GM12878 (cell line): ENCODE results near the gene GPC6. TPM values are rescaled to one million over a fixed set of nuclear protein-coding genes. Genes with fewer than 3 reads are reported as not detected.

Experiments used
- ATAC-seq: fragments of 200-7000 bp; cut with Tn5 transposase; 3 replicates; pipeline ENCODE4 v1.9.1; 2020; ENCODE audit warnings: mild to moderate bottlenecking, moderate library complexity
- BruUV-seq: library from RNA; stranded (reverse); fragments of 400-500 nt; replicated peaks from 2 replicates; lab custom pipeline; 2021; lab: Mats Ljungman, UMichigan
- CTCF ChIA-PET: fragments of 300-600 bp; sonication (Branson Sonifier 250); formaldehyde crosslinking; extraction: SDS; loops from one replicate; lab custom pipeline; 2021; ENCODE audit warnings: inconsistent platforms; lab: Yijun Ruan, JAX
- POLR2A ChIA-PET: fragments of 350-600 bp; formaldehyde crosslinking; extraction: SDS; loops from one replicate; lab custom pipeline; 2021; ENCODE audit warnings: inconsistent platforms; lab: Charles Lee
- RAD21 ChIA-PET: fragments of 300-600 bp; sonication (Branson Sonifier 250); formaldehyde crosslinking; loops from one replicate; lab custom pipeline; 2023; ENCODE audit warnings: antibody characterized with exemption; ENCODE audit not compliant: unreplicated experiment; lab: Charles Lee
- SMC1A ChIA-PET: fragments of 300-600 bp; sonication (Branson Sonifier 250); formaldehyde crosslinking; loops from one replicate; lab custom pipeline; 2023; ENCODE audit not compliant: unreplicated experiment, uncharacterized antibody; lab: Charles Lee
- DNase-seq: peaks from one replicate; pipeline ENCODE4 v3.0.0-alpha.2; 2011; ENCODE audit warnings: low read depth, low spot score
- FAIRE-seq: peaks from 3 replicates; lab custom pipeline; 2011; peaks lifted over from hg19 to GRCh38; lab: Jason Lieb, UNC
- H2AFZ ChIP-seq: 2 replicates; pipeline ENCODE4 v1.6.0; 2011; ENCODE audit warnings: low read depth, low read length, control low read depth; ENCODE audit not compliant: control insufficient read depth
- H3K27ac ChIP-seq: 2 replicates; pipeline ENCODE4 v1.5.1; 2011; ENCODE audit warnings: control low read depth; ENCODE audit not compliant: control insufficient read depth, insufficient read depth
- H3K27me3 ChIP-seq, 2 experiments: replicated peaks in 1 of 2; 2 replicates each; pipeline versions ENCODE4 v1.6.0 to v1.6.1; 2011; ENCODE audit warnings: low read length in 1 of 2; ENCODE audit not compliant: control insufficient read depth in 2 of 2, insufficient read depth in 2 of 2
- H3K36me3 ChIP-seq, 2 experiments: 2 replicates each; pipeline ENCODE4 v1.5.1; 2011; ENCODE audit warnings: low read length in 1 of 2; ENCODE audit not compliant: control insufficient read depth in 2 of 2, insufficient read depth in 2 of 2
- H3K4me1 ChIP-seq: 2 replicates; pipeline ENCODE4 v1.6.1; 2011; ENCODE audit warnings: mild to moderate bottlenecking, low read length, moderate library complexity, mixed read lengths; ENCODE audit not compliant: control insufficient read depth, insufficient read depth
- H3K4me2 ChIP-seq: 2 replicates; pipeline ENCODE4 v1.6.0; 2011; ENCODE audit warnings: control low read depth; ENCODE audit not compliant: control insufficient read depth, insufficient read depth
- H3K4me3 ChIP-seq: fragments of 200-600 bp; sonication (generic); 2 replicates; pipeline ENCODE4 v1.5.1; 2016
- H3K79me2 ChIP-seq: 2 replicates; pipeline ENCODE4 v1.6.0; 2011; ENCODE audit warnings: low read length; ENCODE audit not compliant: control insufficient read depth, insufficient read depth
- H3K9ac ChIP-seq: 2 replicates; pipeline ENCODE4 v1.8.0; 2011; ENCODE audit warnings: low read length, control low read depth, mixed read lengths; ENCODE audit not compliant: control insufficient read depth, insufficient read depth
- H3K9me3 ChIP-seq: replicated peaks from 3 replicates; pipeline ENCODE4 v1.5.1; 2011; ENCODE audit warnings: mild to moderate bottlenecking, low read length; ENCODE audit not compliant: control insufficient read depth, insufficient read depth
- H4K20me1 ChIP-seq: 2 replicates; pipeline ENCODE4 v1.6.0; 2011; ENCODE audit not compliant: control insufficient read depth, insufficient read depth
- IKZF2 ChIP-seq, 2 experiments: fragments of 450-650 bp; IDR thresholded peaks; 2 replicates each; pipeline ENCODE4 v1.6.1; 2017; ENCODE audit warnings: mild to moderate bottlenecking in 2 of 2, moderate library complexity in 2 of 2
- PAX8 ChIP-seq: fragments of 450-650 bp; IDR thresholded peaks from 2 replicates; pipeline ENCODE4 v1.6.1; 2017; ENCODE audit warnings: mild to moderate bottlenecking, moderate library complexity
- POLR2AphosphoS2 ChIP-seq: IDR thresholded peaks from 2 replicates; pipeline ENCODE4 v1.6.1; 2011; ENCODE audit warnings: low read depth, mild to moderate bottlenecking, low read length, improper control_type of control experiment, moderate library complexity
- RAD51 ChIP-seq: fragments of 450-650 bp; IDR thresholded peaks from 2 replicates; pipeline ENCODE4 v1.6.1; 2016; ENCODE audit warnings: moderate library complexity, mild to moderate bottlenecking, inconsistent platforms
- RCOR1 ChIP-seq: conservative IDR thresholded peaks from 2 replicates; pipeline ENCODE4 v1.6.1; 2012; ENCODE audit warnings: low read depth, low read length, improper control_type of control experiment
- RELA ChIP-seq: fragments of 450-650 bp; IDR thresholded peaks from 2 replicates; pipeline ENCODE4 v1.8.0; 2014; ENCODE audit warnings: borderline replicate concordance; ENCODE audit not compliant: partially characterized antibody
- SREBF2 ChIP-seq: IDR thresholded peaks from 2 replicates; pipeline ENCODE4 v1.6.1; 2012; ENCODE audit warnings: mild to moderate bottlenecking, low read length
- STAT1 ChIP-seq: fragments of 450-650 bp; conservative IDR thresholded peaks from 2 replicates; pipeline ENCODE4 v1.6.1; 2014; ENCODE audit warnings: antibody characterized with exemption, mild to moderate bottlenecking
- ZBED1 ChIP-seq: IDR thresholded peaks from 2 replicates; pipeline ENCODE4 v1.6.1; 2016; ENCODE audit warnings: borderline replicate concordance
- WGBS: methylation state at CpG from one replicate; pipeline ENCODE4 v1.1.6; 2016; ENCODE audit warnings: low lambda C conversion rate; ENCODE audit not compliant: insufficient replicate concordance, insufficient coverage; ENCODE audit errors: missing lambda C conversion rate; 5-methylcytosine and 5-hydroxymethylcytosine counted together
- in situ Hi-C: fragments of 300-500 bp; cut with MboI; formaldehyde crosslinking; loops from 9 replicates; pipeline ENCODE4 v1.14.3; 2018; ENCODE audit warnings: mixed read lengths
- intact Hi-C: fragments of 100-400 bp; cut with micrococcal nuclease; formaldehyde crosslinking; loops from one replicate; pipeline ENCODE4 v1.14.2; 2022; ENCODE audit not compliant: unreplicated experiment
- polyA plus RNA-seq, 11 experiments: library from polyadenylated mRNA; depleted of rRNA in 4 of 11; unstranded in 6 of 11; stranded (reverse) in 5 of 11; fragments of >200 nt; fragmentation: Nextera tagmentation in 4 of 11; fragmentation: Illumina TruSeq in 1 of 11; extraction: Ambion mirVana in 4 of 11; extraction: Trizol in 1 of 11; gene quantifications; 1 replicate in 1 of 11; 2 replicates in 10 of 11; pipeline versions ENCODE4 v1.2.1 to v1.2.3, GENCODE V29; 2011 to 2016; ENCODE audit warnings: inconsistent platforms in 2 of 11, missing spikeins in 2 of 11, low read depth in 1 of 11
- total RNA-seq, 4 experiments: library from RNA; depleted of rRNA in 3 of 4; stranded (reverse); fragments of >200 nt in 3 of 4; fragmentation: Illumina TruSeq in 1 of 4; extraction: Trizol in 1 of 4; gene quantifications; 2 replicates each; pipeline versions ENCODE4 v1.2.1 to v1.2.3, GENCODE V29; 2013 to 2021
- TF ChIP-seq, protein P1 (sequence below): fragments of 450-650 bp; formaldehyde crosslinking; IDR thresholded peaks from 2 replicates; pipeline ENCODE4 v1.4.0; 2020; ENCODE audit warnings: mild to moderate bottlenecking, moderate library complexity

The GPC6 gene
- total and polyA plus RNA-seq, 10 of the 15 experiments (the other 5 are each of a cell fraction or from before 2014, with no cell fraction given) = 0.03 to 0.04 (median 0.03) TPM; not detected in 7

DNA sequence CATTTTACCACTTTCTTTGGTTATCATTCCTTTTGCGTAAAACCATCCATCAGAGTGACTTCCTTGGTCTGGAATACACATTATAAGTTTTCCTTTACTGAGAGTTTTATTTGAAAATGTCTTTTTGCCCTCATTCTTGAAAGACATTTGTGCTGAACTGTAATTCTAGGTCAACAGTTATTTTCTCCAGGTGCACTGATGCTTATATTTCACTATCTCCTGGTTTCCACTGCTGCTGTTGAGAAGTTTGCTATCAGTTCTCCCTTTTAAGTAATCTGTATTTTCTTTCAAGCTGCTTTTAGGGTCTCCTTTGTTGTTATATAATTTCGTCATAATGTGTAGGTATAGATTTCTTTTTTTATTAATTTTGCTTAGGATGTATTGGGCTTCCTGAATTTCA is 1092.9 kb downstream of the GPC6 start:
- intact Hi-C loops (no loop called here), in situ Hi-C loops (no loop called here)
- H3K4me2 ChIP-seq = no peak overlapping the region
- 83% methylated on average over 2 of the region's 2 CpGs for WGBS
- H3K79me2 ChIP-seq = no peaks in the 10 kb centered on the region
- H4K20me1 ChIP-seq = no peaks in the 10 kb centered on the region
- no peak overlapping the region for H3K9ac ChIP-seq
- H3K9me3 ChIP-seq = no peaks in the 10 kb centered on the region; the same call in 1 of the 3 replicates
- ATAC-seq = no peak
- H3K27ac ChIP-seq = no peak overlapping the region
- ChIA-PET SMC1A (no interaction called here), RAD21 (no interaction called here), POLR2A (no interaction called here), CTCF (no interaction called here)
- TF ChIP-seq STAT1 = no peak
- TF ChIP-seq RCOR1 = no peak
- H3K4me3 ChIP-seq = no peak overlapping the region
- no peak for FAIRE-seq
- no peak overlapping the region for H2AFZ ChIP-seq
- H3K27me3 ChIP-seq = no peaks in the 10 kb centered on the region
- H3K4me1 ChIP-seq = peaks cover 4% of the 10 kb centered on the region; the same call in 1 of the 2 replicates
- no peaks in the 10 kb centered on the region for H3K36me3 ChIP-seq
- no peak for DNase-seq
- no TSS peak for BruUV-seq

DNA sequence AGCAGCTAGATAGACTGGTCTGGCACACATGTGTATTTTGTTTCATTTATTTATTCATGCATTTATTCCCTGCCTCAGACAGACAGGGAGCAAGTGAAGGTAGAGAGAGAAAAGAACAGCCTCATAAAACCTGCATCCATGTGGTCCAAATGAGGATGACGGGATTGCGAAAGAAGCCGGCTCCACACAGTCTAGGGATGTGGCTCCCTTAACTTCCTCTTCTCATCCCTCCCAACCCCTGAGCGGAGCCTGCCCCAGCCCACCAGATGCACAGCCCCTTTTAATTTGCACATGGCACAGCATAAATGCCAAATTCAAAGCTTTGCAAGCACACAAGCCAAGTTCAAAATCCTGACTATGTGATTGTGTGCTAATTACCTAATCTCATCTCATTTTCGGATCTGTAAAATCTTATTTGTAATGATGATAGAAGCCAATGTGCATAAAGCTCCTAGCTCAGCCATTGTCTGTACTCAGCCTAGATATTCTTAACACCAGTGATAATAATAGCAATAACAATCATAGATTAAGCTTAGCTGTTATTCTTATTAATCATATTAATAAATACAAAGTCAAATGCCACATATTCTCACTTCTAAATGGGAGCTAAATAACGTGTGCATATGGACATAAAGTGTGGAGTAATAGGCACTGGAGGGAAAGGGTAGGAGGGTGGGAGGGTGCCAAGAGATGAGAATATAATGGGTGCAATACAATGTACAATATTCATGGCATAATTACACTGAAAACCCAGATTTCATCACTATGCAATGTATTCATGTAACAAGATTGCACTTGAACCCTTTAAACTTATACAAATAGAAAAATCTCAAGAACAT is 1096.5 kb downstream of the GPC6 start:
- intact Hi-C loops = no loop called here

More for the DNA sequence above, 1096.5 kb downstream of the GPC6 start:
- CTCF ChIA-PET = no interaction called here
- SMC1A ChIA-PET = interaction anchor here (0.6 to 1.3 kb wide), 6 partner anchors 9 to 256 kb away, joined by 3 to 5 read pairs (median 3); no protein-coding TSS in a partner anchor
- Histone ChIP-seq H3K9me3 (peaks cover 2% of the 10 kb centered on the region; the same call in 2 of the 3 replicates), H3K4me1 (peaks cover 13% of the 10 kb centered on the region), H2AFZ (no peak overlapping the region), H3K4me3 (no peak overlapping the region), H3K9ac (no peak overlapping the region), H4K20me1 (no peaks in the 10 kb centered on the region), H3K79me2 (no peaks in the 10 kb centered on the region), H3K36me3 (no peaks in the 10 kb centered on the region), H3K27me3 (no peaks in the 10 kb centered on the region), H3K27ac (no peak overlapping the region), H3K4me2 (no peak overlapping the region)
- RAD21 ChIA-PET = no interaction called here
- TF ChIP-seq POLR2AphosphoS2 (no peak), ZBED1 (no peak), SREBF2 (no peak), RELA (no peak), IKZF2 (IDR thresholded peaks at IDR 0.05) (no peak), RAD51 (no peak), PAX8 (no peak)
- TF ChIP-seq, protein P1, sequence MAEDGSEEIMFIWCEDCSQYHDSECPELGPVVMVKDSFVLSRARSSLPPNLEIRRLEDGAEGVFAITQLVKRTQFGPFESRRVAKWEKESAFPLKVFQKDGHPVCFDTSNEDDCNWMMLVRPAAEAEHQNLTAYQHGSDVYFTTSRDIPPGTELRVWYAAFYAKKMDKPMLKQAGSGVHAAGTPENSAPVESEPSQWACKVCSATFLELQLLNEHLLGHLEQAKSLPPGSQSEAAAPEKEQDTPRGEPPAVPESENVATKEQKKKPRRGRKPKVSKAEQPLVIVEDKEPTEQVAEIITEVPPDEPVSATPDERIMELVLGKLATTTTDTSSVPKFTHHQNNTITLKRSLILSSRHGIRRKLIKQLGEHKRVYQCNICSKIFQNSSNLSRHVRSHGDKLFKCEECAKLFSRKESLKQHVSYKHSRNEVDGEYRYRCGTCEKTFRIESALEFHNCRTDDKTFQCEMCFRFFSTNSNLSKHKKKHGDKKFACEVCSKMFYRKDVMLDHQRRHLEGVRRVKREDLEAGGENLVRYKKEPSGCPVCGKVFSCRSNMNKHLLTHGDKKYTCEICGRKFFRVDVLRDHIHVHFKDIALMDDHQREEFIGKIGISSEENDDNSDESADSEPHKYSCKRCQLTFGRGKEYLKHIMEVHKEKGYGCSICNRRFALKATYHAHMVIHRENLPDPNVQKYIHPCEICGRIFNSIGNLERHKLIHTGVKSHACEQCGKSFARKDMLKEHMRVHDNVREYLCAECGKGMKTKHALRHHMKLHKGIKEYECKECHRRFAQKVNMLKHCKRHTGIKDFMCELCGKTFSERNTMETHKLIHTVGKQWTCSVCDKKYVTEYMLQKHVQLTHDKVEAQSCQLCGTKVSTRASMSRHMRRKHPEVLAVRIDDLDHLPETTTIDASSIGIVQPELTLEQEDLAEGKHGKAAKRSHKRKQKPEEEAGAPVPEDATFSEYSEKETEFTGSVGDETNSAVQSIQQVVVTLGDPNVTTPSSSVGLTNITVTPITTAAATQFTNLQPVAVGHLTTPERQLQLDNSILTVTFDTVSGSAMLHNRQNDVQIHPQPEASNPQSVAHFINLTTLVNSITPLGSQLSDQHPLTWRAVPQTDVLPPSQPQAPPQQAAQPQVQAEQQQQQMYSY (CRISPR knock-in tag) = no peak
- POLR2A ChIA-PET = no interaction called here
- in situ Hi-C loops = no loop called here
- BruUV-seq = no TSS peak
- ATAC-seq (no peak), DNase-seq (no peak), FAIRE-seq (no peak)
- 96% methylated on average over 6 of the region's 6 CpGs for whole genome bisulfite sequencing
